Osteocyte (in vitro differentiated cells): Measurements from ENCODE around the gene IER3. TPM values are rescaled to one million over a fixed set of nuclear protein-coding genes. Genes with fewer than 3 reads are reported as not detected.

Experiments
- DNase-seq: peaks from one replicate; pipeline ENCODE4 v3.0.0; 2021; ENCODE audit warnings: mixed read lengths; ENCODE audit not compliant: unreplicated experiment; ENCODE audit errors: extremely low spot score
- H3K27ac Mint-ChIP-seq: one replicate; pipeline ENCODE4 v1.8.0; 2021; ENCODE audit warnings: mild to moderate bottlenecking, mixed read lengths; ENCODE audit not compliant: unreplicated experiment
- H3K27me3 Mint-ChIP-seq: one replicate; pipeline ENCODE4 v1.8.0; 2021; ENCODE audit warnings: mixed read lengths; ENCODE audit not compliant: unreplicated experiment
- H3K36me3 Mint-ChIP-seq: one replicate; pipeline ENCODE4 v1.8.0; 2021; ENCODE audit warnings: mixed read lengths; ENCODE audit not compliant: unreplicated experiment
- H3K4me1 Mint-ChIP-seq: one replicate; pipeline ENCODE4 v1.8.0; 2021; ENCODE audit warnings: mixed read lengths; ENCODE audit not compliant: unreplicated experiment
- H3K4me3 Mint-ChIP-seq: one replicate; pipeline ENCODE4 v1.8.0; 2021; ENCODE audit warnings: mild to moderate bottlenecking, moderate library complexity, mixed read lengths; ENCODE audit not compliant: unreplicated experiment
- H3K9me3 Mint-ChIP-seq: one replicate; pipeline ENCODE4 v1.8.0; 2021; ENCODE audit warnings: mixed read lengths; ENCODE audit not compliant: unreplicated experiment
- total RNA-seq: library from RNA; stranded (reverse); gene quantifications from 2 replicates; pipeline ENCODE4 v1.2.1, GENCODE V29; 2021
- TF ChIP-seq, protein P1 (sequence below): fragments of 200-600 bp; sonication (generic); IDR thresholded peaks from 2 replicates; pipeline ENCODE4 v1.5.0; 2021; ENCODE audit warnings: antibody characterized with exemption, mild to moderate bottlenecking, moderate library complexity

The IER3 gene
- total RNA-seq, 1 donor from 2014 or later, result 418 TPM

DNA sequence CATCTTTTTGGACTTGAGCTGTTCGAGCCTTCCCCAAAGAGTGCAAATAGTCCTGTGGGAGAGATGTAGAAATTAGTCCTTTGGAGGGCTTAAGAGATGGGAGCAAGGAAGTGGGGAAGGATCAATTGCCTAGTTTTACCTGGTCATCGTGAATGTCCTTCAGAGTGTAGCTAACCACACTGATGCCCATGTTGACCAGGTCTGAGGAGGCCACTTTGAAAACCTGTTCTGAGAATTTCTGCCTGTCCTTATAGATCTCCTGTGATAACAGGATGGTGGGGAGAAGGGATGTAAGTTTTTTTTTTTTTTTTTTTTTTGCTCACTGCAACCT lies 3.8 kb downstream of the IER3 start:
- H3K36me3 Mint-ChIP-seq, result peaks cover 55% of the 10 kb centered on the region
- peak overlapping the region; percentile 95 for H3K27ac Mint-ChIP-seq
- peak overlapping the region; percentile 99 for H3K4me3 Mint-ChIP-seq
- no peak for DNase-seq
- H3K4me1 Mint-ChIP-seq, result peaks cover 41% of the 10 kb centered on the region
- H3K27me3 Mint-ChIP-seq, result no peaks in the 10 kb centered on the region
- TF ChIP-seq, protein P1, sequence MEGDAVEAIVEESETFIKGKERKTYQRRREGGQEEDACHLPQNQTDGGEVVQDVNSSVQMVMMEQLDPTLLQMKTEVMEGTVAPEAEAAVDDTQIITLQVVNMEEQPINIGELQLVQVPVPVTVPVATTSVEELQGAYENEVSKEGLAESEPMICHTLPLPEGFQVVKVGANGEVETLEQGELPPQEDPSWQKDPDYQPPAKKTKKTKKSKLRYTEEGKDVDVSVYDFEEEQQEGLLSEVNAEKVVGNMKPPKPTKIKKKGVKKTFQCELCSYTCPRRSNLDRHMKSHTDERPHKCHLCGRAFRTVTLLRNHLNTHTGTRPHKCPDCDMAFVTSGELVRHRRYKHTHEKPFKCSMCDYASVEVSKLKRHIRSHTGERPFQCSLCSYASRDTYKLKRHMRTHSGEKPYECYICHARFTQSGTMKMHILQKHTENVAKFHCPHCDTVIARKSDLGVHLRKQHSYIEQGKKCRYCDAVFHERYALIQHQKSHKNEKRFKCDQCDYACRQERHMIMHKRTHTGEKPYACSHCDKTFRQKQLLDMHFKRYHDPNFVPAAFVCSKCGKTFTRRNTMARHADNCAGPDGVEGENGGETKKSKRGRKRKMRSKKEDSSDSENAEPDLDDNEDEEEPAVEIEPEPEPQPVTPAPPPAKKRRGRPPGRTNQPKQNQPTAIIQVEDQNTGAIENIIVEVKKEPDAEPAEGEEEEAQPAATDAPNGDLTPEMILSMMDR, result no peak
- H3K9me3 Mint-ChIP-seq, result no peaks in the 10 kb centered on the region

DNA sequence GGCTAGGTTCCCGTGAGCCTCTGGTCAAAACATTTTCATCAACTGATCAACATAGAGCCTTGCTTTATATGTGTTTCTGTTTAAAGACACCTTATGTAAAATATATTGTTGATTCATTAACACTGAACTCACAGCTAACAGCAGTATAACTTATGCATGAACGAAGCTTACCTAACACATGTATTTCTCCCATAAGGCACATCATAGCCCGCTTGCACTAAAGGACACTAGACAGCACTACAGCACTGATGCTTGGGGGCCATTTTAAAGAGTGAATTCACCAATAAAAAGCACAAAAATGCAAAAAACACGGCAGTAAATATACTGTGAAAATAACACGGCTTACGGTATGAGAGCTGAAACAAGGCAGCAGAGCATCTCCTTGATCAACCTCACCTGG lies 5.8 kb downstream of the IER3 start:
- H3K4me3 Mint-ChIP-seq, result no peak overlapping the region
- H3K36me3 Mint-ChIP-seq, result peaks cover 54% of the 10 kb centered on the region
- H3K27me3 Mint-ChIP-seq, result no peaks in the 10 kb centered on the region
- no peak for DNase-seq
- peak overlapping the region; percentile 7 for H3K27ac Mint-ChIP-seq
- no peaks in the 10 kb centered on the region for H3K9me3 Mint-ChIP-seq
- TF ChIP-seq, protein P1, result no peak
- peaks cover 32% of the 10 kb centered on the region for H3K4me1 Mint-ChIP-seq

GRCh38 chr6:30735668-30736314 lies 8.6 kb downstream of the IER3 start:
- Mint-ChIP-seq H3K4me1 (peaks cover 18% of the 10 kb centered on the region), H3K4me3 (no peak overlapping the region), H3K9me3 (no peaks in the 10 kb centered on the region), H3K36me3 (peaks cover 46% of the 10 kb centered on the region), H3K27ac (no peak overlapping the region), H3K27me3 (no peaks in the 10 kb centered on the region)
- TF ChIP-seq, protein P1, result no peak
- DNase-seq, result no peak

GRCh38 chr6:30732237-30732943 lies 12.0 kb downstream of the IER3 start:
- Mint-ChIP-seq H3K36me3 (peaks cover 32% of the 10 kb centered on the region), H3K9me3 (no peaks in the 10 kb centered on the region), H3K4me1 (peaks cover 5% of the 10 kb centered on the region), H3K27me3 (no peaks in the 10 kb centered on the region), H3K27ac (peak overlapping the region; percentile 37), H3K4me3 (no peak overlapping the region)
- TF ChIP-seq, protein P1, result no peak
- DNase-seq, result no peak

DNA sequence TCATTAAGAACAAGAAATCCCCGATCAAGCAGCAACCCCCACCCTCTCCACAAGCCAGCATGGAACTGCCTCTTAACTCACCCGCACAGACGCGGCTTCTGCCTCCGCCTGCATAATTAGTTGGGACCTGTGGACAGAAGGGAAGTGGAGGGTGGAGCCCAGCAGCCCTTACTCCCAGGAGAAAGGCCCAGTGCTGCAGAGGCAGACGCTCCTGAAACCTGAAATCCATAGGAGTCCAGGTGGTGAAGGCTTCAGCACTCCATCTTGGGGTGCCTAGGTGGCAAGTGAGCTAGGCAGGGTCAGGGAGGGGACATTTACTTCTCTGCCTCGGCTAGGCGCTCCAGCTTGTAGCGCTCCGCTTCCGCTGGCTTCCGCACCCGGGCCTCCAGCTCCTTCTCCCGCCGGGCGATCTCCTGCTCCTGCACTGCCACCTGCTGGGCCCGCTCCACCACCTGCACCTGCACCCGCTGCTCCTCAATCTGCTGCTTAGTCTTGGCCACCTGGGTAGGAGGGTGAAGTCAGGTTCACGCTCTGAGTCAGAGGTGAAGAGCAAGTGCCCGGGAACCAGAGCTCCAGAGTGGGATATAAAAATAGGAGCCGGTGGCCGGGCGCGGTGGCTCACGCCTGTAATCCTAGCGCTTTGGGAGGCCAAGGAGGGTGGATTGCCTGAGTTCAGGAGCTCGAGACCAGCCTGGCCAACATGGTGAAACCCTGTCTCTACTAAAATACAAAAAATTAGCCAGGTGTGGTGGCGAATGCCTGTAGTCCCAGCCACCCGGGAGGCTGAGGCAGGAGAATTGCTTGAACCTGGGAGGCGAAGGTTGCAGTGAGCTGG lies 13.5 kb downstream of the IER3 start:
- Mint-ChIP-seq H3K27me3 (no peaks in the 10 kb centered on the region), H3K4me3 (no peak overlapping the region)

More for the DNA sequence above, 13.5 kb downstream of the IER3 start:
- Mint-ChIP-seq H3K27ac (peak overlapping the region; percentile 35), H3K9me3 (no peaks in the 10 kb centered on the region), H3K4me1 (peaks cover 7% of the 10 kb centered on the region), H3K36me3 (peaks cover 22% of the 10 kb centered on the region)
- TF ChIP-seq, protein P1, result peak; percentile 57
- DNase-seq, result no peak
